OCI-LY7 (cell line): ENCODE results near the gene C19orf73. TPM values are rescaled to one million over a fixed set of nuclear protein-coding genes. Genes with fewer than 3 reads are reported as not detected.

Experiments
- BruUV-seq: library from RNA; stranded (reverse); fragments of 400-500 nt; replicated peaks from 2 replicates; lab custom pipeline; 2021; lab: Mats Ljungman, UMichigan
- CTCF ChIA-PET: fragments of 300-600 bp; sonication (Branson Sonifier 250); formaldehyde crosslinking; loops from one replicate; lab custom pipeline; 2022; ENCODE audit warnings: antibody characterized with exemption; ENCODE audit not compliant: unreplicated experiment; lab: Charles Lee
- POLR2A ChIA-PET: fragments of 300-600 bp; sonication (Branson Sonifier 250); formaldehyde crosslinking; loops from one replicate; lab custom pipeline; 2022; ENCODE audit warnings: antibody characterized with exemption; lab: Charles Lee
- DNase-seq: peaks from one replicate; pipeline ENCODE4 v3.0.0-alpha.2; 2015; ENCODE audit warnings: low spot score
- H2AFZ ChIP-seq: fragments of 200-600 bp; sonication (generic), shearing (Covaris generic); 2 replicates; pipeline ENCODE4 v1.6.1; 2014; ENCODE audit warnings: mild to moderate bottlenecking, antibody characterized with exemption, low read length, moderate library complexity
- H3K27ac ChIP-seq: fragments of 200-600 bp; sonication (generic); 2 replicates; pipeline ENCODE4 v1.5.1; 2014; ENCODE audit warnings: mixed run types, low read depth, mild to moderate bottlenecking, moderate library complexity, low read length, inconsistent platforms; ENCODE audit not compliant: poor library complexity, severe bottlenecking
- H3K36me3 ChIP-seq: fragments of 200-600 bp; sonication (generic); 2 replicates; pipeline ENCODE4 v1.6.1; 2014; ENCODE audit warnings: mild to moderate bottlenecking, antibody characterized with exemption, low read length, moderate library complexity, mixed read lengths; ENCODE audit not compliant: insufficient read depth
- H3K4me1 ChIP-seq: fragments of 200-600 bp; sonication (generic); 2 replicates; pipeline ENCODE4 v1.5.1; 2014; ENCODE audit warnings: mild to moderate bottlenecking, low read length; ENCODE audit not compliant: insufficient read depth, poor library complexity, severe bottlenecking
- H3K4me2 ChIP-seq: fragments of 200-600 bp; sonication (generic); 2 replicates; pipeline ENCODE4 v1.6.1; 2014; ENCODE audit warnings: mild to moderate bottlenecking, low read length
- H3K4me3 ChIP-seq: fragments of 200-600 bp; sonication (generic); 2 replicates; pipeline ENCODE4 v1.5.1; 2014; ENCODE audit warnings: mild to moderate bottlenecking, low read depth, low read length; ENCODE audit not compliant: poor library complexity, severe bottlenecking
- H3K79me2 ChIP-seq: fragments of 200-600 bp; sonication (generic); 2 replicates; pipeline ENCODE4 v1.6.1; 2016; ENCODE audit warnings: low read depth, mild to moderate bottlenecking, low read length, moderate library complexity, mixed read lengths; ENCODE audit not compliant: insufficient read depth
- H3K9me2 ChIP-seq: fragments of 200-600 bp; sonication (generic); 2 replicates; pipeline ENCODE4 v1.6.1; 2016; ENCODE audit warnings: mild to moderate bottlenecking, low read length, mixed read lengths; ENCODE audit not compliant: insufficient read depth
- H3K9me3 ChIP-seq: fragments of 200-600 bp; sonication (generic); 2 replicates; pipeline ENCODE4 v1.6.1; 2014; ENCODE audit warnings: mild to moderate bottlenecking, mixed run types, low read length, mixed read lengths
- H4K20me1 ChIP-seq: fragments of 200-600 bp; sonication (generic); 2 replicates; pipeline ENCODE4 v1.6.1; 2014; ENCODE audit warnings: mild to moderate bottlenecking, antibody characterized with exemption, low read length, moderate library complexity, mixed read lengths; ENCODE audit not compliant: insufficient read depth
- CTCF ChIP-seq: fragments of 200-600 bp; sonication (generic); conservative IDR thresholded peaks from 2 replicates; pipeline ENCODE4 v1.5.1; 2014; ENCODE audit warnings: mild to moderate bottlenecking, antibody characterized with exemption, low read length, moderate library complexity, mixed read lengths
- EZH2phosphoT487 ChIP-seq: fragments of 200-600 bp; sonication (generic); IDR thresholded peaks from 2 replicates; pipeline ENCODE4 v1.6.1; 2018; ENCODE audit warnings: low read depth, borderline replicate concordance, mild to moderate bottlenecking, mixed run types, antibody characterized with exemption, low read length, moderate library complexity, mixed read lengths
- intact Hi-C: fragments of 100-400 bp; cut with micrococcal nuclease; formaldehyde crosslinking; loops from one replicate; pipeline ENCODE4 v1.10.0; 2022; ENCODE audit not compliant: unreplicated experiment
- total RNA-seq, 2 experiments: library from RNA; depleted of rRNA in 1 of 2; stranded (reverse); fragments of >200 nt in 1 of 2; shearing (Covaris generic) in 1 of 2; gene quantifications; 2 replicates each; pipeline ENCODE4 v1.2.3, GENCODE V29; 2014 to 2022

C19orf73 gene
- total RNA-seq, 2 experiments from 2014 or later, result 2.5 to 8.3 TPM

- no peak overlapping the region for H2AFZ ChIP-seq
- H4K20me1 ChIP-seq, result no peaks in the 10 kb centered on the region; the same call in 1 of the 2 replicates
- no peaks in the 10 kb centered on the region for H3K9me3 ChIP-seq
- H3K4me3 ChIP-seq, result no peak overlapping the region
- ChIA-PET POLR2A (no interaction called here), CTCF (no interaction called here)
- TF ChIP-seq CTCF (no peak), EZH2phosphoT487 (no peak)
- no peaks in the 10 kb centered on the region; the same call in 1 of the 2 replicates for H3K79me2 ChIP-seq
- DNase-seq, result no peak
- BruUV-seq, result no TSS peak
- peaks cover 97% of the 10 kb centered on the region for H3K36me3 ChIP-seq
- H3K4me1 ChIP-seq, result no peaks in the 10 kb centered on the region
- no peak overlapping the region for H3K4me2 ChIP-seq
- H3K27ac ChIP-seq, result no peak overlapping the region
- no peaks in the 10 kb centered on the region for H3K9me2 ChIP-seq
- intact Hi-C loops, result no loop called here
These were observed 15.4 kb downstream of the C19orf73 start for GRCh38 chr19:49103331-49104085.

DNA sequence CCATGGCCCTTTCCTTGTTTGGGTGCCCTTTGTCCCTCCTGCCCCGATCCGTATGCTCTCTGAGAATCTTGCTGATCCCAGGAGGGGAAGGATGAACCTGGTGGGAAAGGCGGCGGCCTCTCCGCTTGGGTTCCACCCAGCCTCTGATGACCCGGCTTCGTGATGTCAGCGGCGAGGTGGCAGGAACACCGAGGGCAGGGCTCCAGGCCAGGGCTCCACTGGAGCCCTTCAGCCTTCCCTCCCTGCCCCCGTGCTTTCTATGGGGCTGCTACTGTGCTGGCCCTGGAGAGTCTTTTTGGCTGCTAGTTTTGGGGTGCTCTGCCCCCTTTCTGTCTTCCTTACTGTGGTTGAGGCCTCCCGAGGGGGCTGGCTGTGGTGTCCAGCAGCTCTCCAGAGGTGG is 16.6 kb downstream of the C19orf73 start:
- Histone ChIP-seq H3K9me2 (no peaks in the 10 kb centered on the region), H3K36me3 (peaks cover 97% of the 10 kb centered on the region), H3K79me2 (no peaks in the 10 kb centered on the region; the same call in 1 of the 2 replicates), H2AFZ (no peak overlapping the region), H3K4me3 (no peak overlapping the region), H4K20me1 (no peaks in the 10 kb centered on the region; the same call in 1 of the 2 replicates), H3K4me2 (no peak overlapping the region), H3K4me1 (no peaks in the 10 kb centered on the region), H3K9me3 (no peaks in the 10 kb centered on the region), H3K27ac (no peak overlapping the region)
- ChIA-PET CTCF (no interaction called here), POLR2A (no interaction called here)
- no peak for TF ChIP-seq EZH2phosphoT487
- TF ChIP-seq CTCF, result no peak
- intact Hi-C loops, result no loop called here
- no peak for DNase-seq
- BruUV-seq, result no TSS peak

DNA sequence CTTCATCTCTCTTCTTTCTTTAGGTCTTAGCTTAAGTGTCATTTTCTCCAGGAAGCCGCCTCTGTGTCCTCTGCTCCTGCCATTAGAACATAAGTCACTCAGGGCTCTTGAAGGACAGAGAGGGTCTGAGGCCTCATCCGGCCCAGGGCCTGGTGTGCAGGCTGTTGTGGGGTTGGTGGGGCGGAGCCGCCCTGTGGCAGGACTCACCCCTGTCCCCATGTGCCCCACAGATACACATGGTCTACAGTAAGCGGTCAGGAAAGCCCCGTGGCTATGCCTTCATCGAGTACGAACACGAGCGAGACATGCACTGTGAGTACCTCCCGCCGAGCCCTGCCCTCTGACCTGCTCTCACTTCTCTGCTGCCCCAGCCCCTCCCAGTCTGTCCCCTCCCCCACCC is 17.8 kb downstream of the C19orf73 start:
- Histone ChIP-seq H3K36me3 (peaks cover 97% of the 10 kb centered on the region), H3K9me2 (no peaks in the 10 kb centered on the region), H3K9me3 (no peaks in the 10 kb centered on the region), H3K27ac (no peak overlapping the region), H3K4me1 (no peaks in the 10 kb centered on the region), H3K79me2 (no peaks in the 10 kb centered on the region; the same call in 1 of the 2 replicates), H3K4me3 (no peak overlapping the region), H4K20me1 (no peaks in the 10 kb centered on the region; the same call in 1 of the 2 replicates), H3K4me2 (no peak overlapping the region), H2AFZ (no peak overlapping the region)
- no TSS peak for BruUV-seq
- no peak for DNase-seq
- ChIA-PET CTCF (no interaction called here), POLR2A (interaction anchor here (0.6 kb wide), 1 partner anchor 99 kb away, joined by 7 read pairs; no protein-coding TSS in a partner anchor)
- TF ChIP-seq CTCF, result no peak
- no peak for TF ChIP-seq EZH2phosphoT487
- intact Hi-C loops, result no loop called here
